Fibroblast of skin of back (primary cell): ENCODE data around the gene KAT7.

Experiments
- DNase-seq: peaks from one replicate; pipeline ENCODE4 v3.0.0-alpha.2; 2013

Gene KAT7

GRCh38 chr17:49814781-49815529 lies 26.5 kb downstream of the KAT7 start:
- DNase-seq = no peak

- no peak for DNase-seq
Measured at GRCh38 chr17:49815761-49816281, 27.3 kb downstream of the KAT7 start.

GRCh38 chr17:49817993-49818392 lies 29.5 kb downstream of the KAT7 start:
- no peak for DNase-seq

GRCh38 chr17:49819138-49819537 lies 30.7 kb downstream of the KAT7 start:
- no peak for DNase-seq

GRCh38 chr17:49819651-49820050 lies 31.2 kb downstream of the KAT7 start:
- no peak for DNase-seq

GRCh38 chr17:49820773-49821172 lies 32.3 kb downstream of the KAT7 start:
- DNase-seq = no peak

- no peak for DNase-seq
Measured at GRCh38 chr17:49821466-49821865, 33.0 kb downstream of the KAT7 start.

GRCh38 chr17:49821916-49822315 lies 33.4 kb downstream of the KAT7 start:
- no peak for DNase-seq

GRCh38 chr17:49822829-49823228 lies 34.3 kb downstream of the KAT7 start:
- no peak for DNase-seq

- DNase-seq = no peak
Measured at GRCh38 chr17:49823614-49824013, 35.1 kb downstream of the KAT7 start.

- DNase-seq = no peak
Measured at GRCh38 chr17:49825645-49826044, 37.2 kb downstream of the KAT7 start.

- peak; percentile 68 for DNase-seq
Measured at GRCh38 chr17:49828325-49828724, 39.8 kb downstream of the KAT7 start.

- DNase-seq = peak; percentile 37
Measured at GRCh38 chr17:49829026-49829425, 40.5 kb downstream of the KAT7 start.

GRCh38 chr17:49830605-49831004 lies 42.1 kb downstream of the KAT7 start:
- peak; percentile 48 for DNase-seq

- DNase-seq = no peak
Measured at GRCh38 chr17:49832840-49833599, 44.5 kb downstream of the KAT7 start.

GRCh38 chr17:49834118-49834743 lies 45.8 kb downstream of the KAT7 start:
- DNase-seq = no peak

GRCh38 chr17:49835472-49835871 lies 47.0 kb downstream of the KAT7 start:
- DNase-seq = no peak

- peak; percentile 67 for DNase-seq
Measured at GRCh38 chr17:49836111-49837030, 47.9 kb downstream of the KAT7 start.

- DNase-seq = no peak
Measured at GRCh38 chr17:49839455-49839854, 51.0 kb downstream of the KAT7 start.

GRCh38 chr17:49841548-49841947 lies 53.1 kb downstream of the KAT7 start:
- no peak for DNase-seq

GRCh38 chr17:49842371-49842770 lies 53.9 kb downstream of the KAT7 start:
- DNase-seq = no peak

GRCh38 chr17:49842846-49843245 lies 54.4 kb downstream of the KAT7 start:
- no peak for DNase-seq
